Panc1 (cell line): ENCODE results near the gene ZFAND3. TPM values are rescaled to one million over a fixed set of nuclear protein-coding genes. Genes with fewer than 3 reads are reported as not detected.

Experiments
- ATAC-seq: fragments of 200-7000 bp; cut with Tn5 transposase; 2 replicates; pipeline ENCODE4 v1.9.1; 2020; ENCODE audit warnings: mild to moderate bottlenecking, moderate library complexity
- BruUV-seq: library from RNA; stranded (reverse); fragments of 400-500 nt; replicated peaks from 2 replicates; lab custom pipeline; 2021; lab: Mats Ljungman, UMichigan
- CTCF ChIA-PET: fragments of 300-600 bp; sonication (Branson Sonifier 250); formaldehyde crosslinking; loops from one replicate; lab custom pipeline; 2022; ENCODE audit warnings: antibody characterized with exemption; lab: Charles Lee
- POLR2A ChIA-PET: fragments of 300-600 bp; sonication (Branson Sonifier 250); formaldehyde crosslinking; loops from one replicate; lab custom pipeline; 2022; ENCODE audit warnings: antibody characterized with exemption; lab: Charles Lee
- DNase-seq: peaks from one replicate; pipeline ENCODE4 v3.0.0-alpha.2; 2010; ENCODE audit warnings: low read depth, low spot score
- H3K27ac ChIP-seq: 2 replicates; pipeline ENCODE4 v1.5.1; 2011; ENCODE audit warnings: mild to moderate bottlenecking, low read length, inconsistent platforms
- H3K27me3 ChIP-seq: fragments of 200-500 bp; sonication (Bioruptor generic); 2 replicates; pipeline ENCODE4 v1.6.0; 2014; ENCODE audit warnings: low read length, inconsistent platforms; ENCODE audit not compliant: control insufficient read depth, insufficient read depth
- H3K36me3 ChIP-seq: fragments of 200-500 bp; sonication (Bioruptor generic); 2 replicates; pipeline ENCODE4 v1.5.1; 2014; ENCODE audit warnings: inconsistent platforms, mild to moderate bottlenecking, low read length, moderate library complexity; ENCODE audit not compliant: control insufficient read depth, insufficient read depth
- H3K4me1 ChIP-seq: 2 replicates; pipeline ENCODE4 v1.5.1; 2011; ENCODE audit warnings: inconsistent platforms, mild to moderate bottlenecking, low read length, moderate library complexity; ENCODE audit not compliant: control insufficient read depth, insufficient read depth
- H3K4me3 ChIP-seq, 2 experiments: 2 replicates each; pipeline ENCODE4 v1.5.1; 2011 to 2012; ENCODE audit warnings: low read depth in 2 of 2, low read length in 2 of 2, mild to moderate bottlenecking in 2 of 2, inconsistent platforms in 1 of 2, moderate library complexity in 1 of 2
- H3K9me3 ChIP-seq: fragments of 200-500 bp; sonication (Bioruptor generic); 2 replicates; pipeline ENCODE4 v1.5.1; 2014; ENCODE audit warnings: low read depth, mild to moderate bottlenecking, inconsistent platforms, low read length, moderate library complexity; ENCODE audit not compliant: control insufficient read depth, insufficient read depth
- CTCF ChIP-seq: fragments of 450-650 bp; IDR thresholded peaks from 2 replicates; pipeline ENCODE4 v1.5.1; 2017; ENCODE audit warnings: mild to moderate bottlenecking
- POLR2AphosphoS5 ChIP-seq: IDR thresholded peaks from 2 replicates; pipeline ENCODE4 v1.6.1; 2012; ENCODE audit warnings: mild to moderate bottlenecking, low read depth, low read length, moderate library complexity
- REST ChIP-seq, 2 experiments: IDR thresholded peaks; 2 replicates each; pipeline ENCODE4 v1.6.1; 2011 to 2012; ENCODE audit warnings: low read depth in 2 of 2, control low read depth in 1 of 2, low read length in 1 of 2, mild to moderate bottlenecking in 1 of 2, moderate library complexity in 1 of 2; ENCODE audit not compliant: insufficient read depth in 1 of 2
- SIN3A ChIP-seq: IDR thresholded peaks from 2 replicates; pipeline ENCODE4 v1.6.1; 2012; ENCODE audit warnings: low read depth, mild to moderate bottlenecking, low read length, moderate library complexity, borderline replicate concordance; ENCODE audit not compliant: insufficient read depth
- TCF7L2 ChIP-seq: IDR thresholded peaks from 2 replicates; pipeline ENCODE4 v1.6.1; 2011; ENCODE audit warnings: mild to moderate bottlenecking, low read depth, low read length, inconsistent platforms
- in situ Hi-C: cut with HindIII; loops from 2 replicates; pipeline ENCODE4 v1.10.0; 2016; ENCODE audit warnings: low sequenced_read_pairs, low pct_unique_long_range_greater_than_20kb
- intact Hi-C: fragments of 100-400 bp; cut with micrococcal nuclease; formaldehyde crosslinking; loops from one replicate; pipeline ENCODE4 v1.10.0; 2022; ENCODE audit not compliant: unreplicated experiment
- total RNA-seq: library from RNA; stranded (reverse); gene quantifications from one replicate; pipeline ENCODE4 v1.2.1, GENCODE V29; 2021; ENCODE audit not compliant: unreplicated experiment

The ZFAND3 gene
- total RNA-seq, 1 experiment from 2014 or later, result 95.9 TPM

GRCh38 chr6:37866590-37867507 lies 47.3 kb downstream of the ZFAND3 start:
- intact Hi-C loops (no loop called here), in situ Hi-C loops (no loop called here)
- BruUV-seq, result no TSS peak
- H3K9me3 ChIP-seq, result no peaks in the 10 kb centered on the region
- ATAC-seq, result no peak
- H3K4me3 ChIP-seq, result no peak overlapping the region
- no peak overlapping the region for H3K27ac ChIP-seq
- no peaks in the 10 kb centered on the region for H3K27me3 ChIP-seq
- no peak for DNase-seq
- TF ChIP-seq POLR2AphosphoS5, result no peak
- ChIA-PET CTCF (no interaction called here), POLR2A (interaction anchor here (0.6 kb wide), 1 partner anchor 12 kb away, joined by 4 read pairs; no protein-coding TSS in a partner anchor)
- H3K4me1 ChIP-seq, result peaks cover 33% of the 10 kb centered on the region
- no peaks in the 10 kb centered on the region for H3K36me3 ChIP-seq

- Histone ChIP-seq H3K4me3 (no peak overlapping the region), H3K9me3 (no peaks in the 10 kb centered on the region), H3K27ac (no peak overlapping the region), H3K36me3 (no peaks in the 10 kb centered on the region), H3K4me1 (peaks cover 24% of the 10 kb centered on the region), H3K27me3 (no peaks in the 10 kb centered on the region)
- TF ChIP-seq CTCF, result no peak
- ChIA-PET CTCF (no interaction called here), POLR2A (no interaction called here)
- no TSS peak for BruUV-seq
- DNase-seq (no peak), ATAC-seq (no peak)
- in situ Hi-C loops (no loop called here), intact Hi-C loops (no loop called here)
These were observed 48.4 kb downstream of the ZFAND3 start for GRCh38 chr6:37867756-37868446.

- no TSS peak for BruUV-seq
- H3K4me3 ChIP-seq, result no peak overlapping the region
- H3K4me1 ChIP-seq, result peaks cover 20% of the 10 kb centered on the region
- POLR2A ChIA-PET, result no interaction called here
- no peak for DNase-seq
- H3K9me3 ChIP-seq, result no peaks in the 10 kb centered on the region
- in situ Hi-C loops, result no loop called here
- no peaks in the 10 kb centered on the region for H3K27me3 ChIP-seq
- H3K36me3 ChIP-seq, result no peaks in the 10 kb centered on the region
- intact Hi-C loops, result no loop called here
- CTCF ChIA-PET, result no interaction called here
- no peak overlapping the region for H3K27ac ChIP-seq
- peak; percentile 74 for ATAC-seq
- TF ChIP-seq POLR2AphosphoS5 (no peak), TCF7L2 (no peak), SIN3A (no peak), REST (IDR thresholded peaks at IDR 0.05; ENCODE audit: insufficient read depth in 1 of 2, low read depth in 2 of 2, low read length in 1 of 2) (no peak), CTCF (no peak)
These were observed 48.9 kb downstream of the ZFAND3 start for GRCh38 chr6:37868447-37868825.
